CD4-positive, alpha-beta T cell (primary cell): ENCODE results near the gene C20orf96. TPM values are rescaled to one million over a fixed set of nuclear protein-coding genes. Genes with fewer than 3 reads are reported as not detected.

Experiments
- ATAC-seq: fragments of 200-7000 bp; cut with Tn5 transposase; one replicate; pipeline ENCODE4 v1.10.0; 2022; ENCODE audit warnings: mild to moderate bottlenecking; ENCODE audit not compliant: poor library complexity
- CTCF ChIA-PET: fragments of 350-600 bp; sonication (Branson Sonifier 250); formaldehyde crosslinking; loops from one replicate; lab custom pipeline; 2021; ENCODE audit warnings: antibody characterized with exemption, inconsistent platforms; lab: Charles Lee
- POLR2A ChIA-PET: fragments of 350-600 bp; sonication (Branson Sonifier 250); formaldehyde crosslinking; loops from one replicate; lab custom pipeline; 2021; ENCODE audit warnings: antibody characterized with exemption, inconsistent platforms; lab: Charles Lee
- DNase-seq, 14 experiments: peaks; one replicate each; pipeline ENCODE4 v3.0.0-alpha.2; 2013 to 2020; ENCODE audit warnings: mixed read lengths in 2 of 14
- H3K27ac ChIP-seq, 2 donors: one replicate each; pipeline versions ENCODE4 v1.5.1 to v1.7.0; 2013; ENCODE audit warnings: low read length in 2 of 2, low read depth in 1 of 2, mild to moderate bottlenecking in 1 of 2
- H3K27me3 ChIP-seq, 2 experiments: 1 replicate in 1 of 2; 2 replicates in 1 of 2; pipeline versions ENCODE4 v1.6.1 to v1.7.0; 2013; ENCODE audit warnings: low read length in 2 of 2, control low read depth in 1 of 2, mild to moderate bottlenecking in 1 of 2, moderate library complexity in 1 of 2; ENCODE audit not compliant: insufficient read depth in 2 of 2, control insufficient read depth in 1 of 2
- H3K36me3 ChIP-seq: one replicate; pipeline ENCODE4 v1.6.1; 2013; ENCODE audit warnings: low read length, control low read depth; ENCODE audit not compliant: insufficient read depth
- H3K4me1 ChIP-seq: one replicate; pipeline ENCODE4 v1.6.1; 2013; ENCODE audit warnings: low read length, control low read depth; ENCODE audit not compliant: insufficient read depth
- H3K4me3 ChIP-seq: one replicate; pipeline ENCODE4 v1.5.1; 2013; ENCODE audit warnings: mild to moderate bottlenecking, low read length, moderate library complexity
- H3K9me3 ChIP-seq, 2 experiments: 1 replicate in 1 of 2; 2 replicates in 1 of 2; pipeline versions ENCODE4 v1.6.1 to v1.7.0; 2013; ENCODE audit warnings: low read length in 2 of 2, mild to moderate bottlenecking in 2 of 2, control low read depth in 1 of 2, moderate library complexity in 1 of 2; ENCODE audit not compliant: control insufficient read depth in 1 of 2, insufficient read depth in 1 of 2
- H3K27ac Mint-ChIP-seq: one replicate; pipeline ENCODE4 v1.8.0; 2020; ENCODE audit warnings: mixed read lengths
- H3K27me3 Mint-ChIP-seq: one replicate; pipeline ENCODE4 v1.8.0; 2021; ENCODE audit warnings: mixed read lengths
- H3K36me3 Mint-ChIP-seq: one replicate; pipeline ENCODE4 v1.8.0; 2021; ENCODE audit warnings: low read depth, mixed read lengths
- H3K4me1 Mint-ChIP-seq: one replicate; pipeline ENCODE4 v1.8.0; 2021; ENCODE audit warnings: low read depth, mixed read lengths
- H3K4me3 Mint-ChIP-seq: one replicate; pipeline ENCODE4 v1.8.0; 2020; ENCODE audit warnings: mild to moderate bottlenecking, mixed read lengths
- H3K9me3 Mint-ChIP-seq: one replicate; pipeline ENCODE4 v1.8.0; 2020; ENCODE audit warnings: mixed read lengths
- CTCF ChIP-seq: fragments of 200-600 bp; IDR thresholded peaks from one replicate; pipeline ENCODE4 v1.8.0; 2022; ENCODE audit warnings: antibody characterized with exemption, mild to moderate bottlenecking
- intact Hi-C, 2 experiments: fragments of 100-400 bp; cut with DNase I in 1 of 2; cut with micrococcal nuclease in 1 of 2; formaldehyde crosslinking; loops; one replicate each; pipeline versions ENCODE4 v1.15.1 to v1.9.0; 2023 to 2025; cut with DNase I, micrococcal nuclease
- total RNA-seq, 174 experiments: library from RNA in 2 of 174; stranded (reverse) in 2 of 174; gene quantifications; one replicate each; pipeline ENCODE4 v1.2.3 and lab custom pipeline; 2021 to 2026

The C20orf96 gene
- total RNA-seq, 2 experiments from 2014 or later, result 2.4 to 3.3 TPM

- no peaks in the 10 kb centered on the region for H3K27me3 ChIP-seq
- H3K4me1 Mint-ChIP-seq, result peaks cover 36% of the 10 kb centered on the region
- ChIA-PET CTCF (interaction anchor here (1.4 to 3.7 kb wide), 2 partner anchors 62 to 69 kb away, joined by 3 to 38 read pairs; no protein-coding TSS in a partner anchor), POLR2A (interaction anchor here (0.6 to 3.2 kb wide), 2 partner anchors 31 to 121 kb away, joined by 3 to 20 read pairs; partner anchors contain the start of gene ZCCHC3)
- H3K27me3 Mint-ChIP-seq, result no peaks in the 10 kb centered on the region
- H3K27ac Mint-ChIP-seq, result peak overlapping the region; percentile 75
- TF ChIP-seq CTCF, result no peak
- intact Hi-C loops, result loop anchor here in 1 of 2 experiments (5.0 kb wide), 1 partner anchor 79 kb away; the partner anchor contains the start of gene RBCK1
- peaks cover 35% of the 10 kb centered on the region for H3K4me1 ChIP-seq
- peak overlapping the region in 1 of 2 donors; percentile 64 for H3K27ac ChIP-seq
- DNase-seq (peak in 2 of 14 experiments; percentile 30 to 55), ATAC-seq (no peak)
- no peaks in the 10 kb centered on the region for H3K36me3 ChIP-seq
- peaks cover 5% of the 10 kb centered on the region for H3K36me3 Mint-ChIP-seq
- H3K9me3 ChIP-seq, result no peaks in the 10 kb centered on the region
- H3K4me3 Mint-ChIP-seq, result peak overlapping the region; percentile 88
- H3K4me3 ChIP-seq, result no peak overlapping the region
- H3K9me3 Mint-ChIP-seq, result no peaks in the 10 kb centered on the region
Observed at GRCh38 chr20:328027-328974, 37.8 kb upstream of the C20orf96 start.

GRCh38 chr20:327186-328026 lies 36.9 kb upstream of the C20orf96 start:
- H3K4me1 Mint-ChIP-seq, result peaks cover 36% of the 10 kb centered on the region
- H3K4me3 Mint-ChIP-seq, result peak overlapping the region; percentile 88
- Histone ChIP-seq H3K27me3 (no peaks in the 10 kb centered on the region), H3K4me3 (peak overlapping the region; percentile 67), H3K4me1 (peaks cover 35% of the 10 kb centered on the region), H3K27ac (peak overlapping the region; percentile 58 to 64), H3K36me3 (no peaks in the 10 kb centered on the region), H3K9me3 (no peaks in the 10 kb centered on the region)
- H3K27me3 Mint-ChIP-seq, result no peaks in the 10 kb centered on the region
- H3K27ac Mint-ChIP-seq, result peak overlapping the region; percentile 75
- intact Hi-C loops, result loop anchor here in 1 of 2 experiments (5.0 kb wide), 1 partner anchor 80 kb away; the partner anchor contains the start of gene RBCK1
- ATAC-seq (peak; percentile 30), DNase-seq (peak; percentile 59 to 89 (median 71))
- POLR2A ChIA-PET, result interaction anchor here (7.6 kb wide), 1 partner anchor 29 kb away, joined by 114 read pairs; the partner anchor contains the start of gene ZCCHC3
- peaks cover 5% of the 10 kb centered on the region for H3K36me3 Mint-ChIP-seq
- CTCF ChIA-PET, result no interaction called here
- no peaks in the 10 kb centered on the region for H3K9me3 Mint-ChIP-seq
- TF ChIP-seq CTCF, result no peak
